Measurements from ENCODE around the gene ZNF497.
"Not testable (repeated sequence)": the region's sequence is repeated elsewhere in the genome, so short reads cannot be mapped to it uniquely, and the experiment has no call there.

Gene ZNF497

GRCh38 chr19:58310685-58311084 is 51.9 kb downstream of the ZNF497 start:
- DNase-seq (ENCODE audit: low spot score) = not testable (repeated sequence)

GRCh38 chr19:58307736-58308135 is 54.8 kb downstream of the ZNF497 start:
- DNase-seq (ENCODE audit: low spot score) = no peak

GRCh38 chr19:58305932-58306323 is 56.6 kb downstream of the ZNF497 start:
- no peak for DNase-seq (ENCODE audit: low spot score)

- peak; percentile 95 for DNase-seq (ENCODE audit: low spot score)
Measured at GRCh38 chr19:58305065-58305931, 57.3 kb downstream of the ZNF497 start, which contains the start of gene ERVK3-1. ERVK3-1 (plus strand) TSS chr19:58305377; CDS start chr19:58312169, 6,792 bp downstream.

GRCh38 chr19:58304748-58305064 is 57.8 kb downstream of the ZNF497 start:
- DNase-seq (ENCODE audit: low spot score) = no peak
